ENCODE measurements around the gene IDE. TPM values are rescaled to one million over a fixed set of nuclear protein-coding genes. Genes with fewer than 3 reads are reported as not detected.
A peak's percentile ranks its signal among the peaks of the same experiment; 100 is the strongest.

Gene IDE
- total and polyA plus RNA-seq, 9 of the 15 experiments (the other 6 are each of a cell fraction or from before 2014, with no cell fraction given): 10.2 to 50.6 (median 33.2) TPM

DNA sequence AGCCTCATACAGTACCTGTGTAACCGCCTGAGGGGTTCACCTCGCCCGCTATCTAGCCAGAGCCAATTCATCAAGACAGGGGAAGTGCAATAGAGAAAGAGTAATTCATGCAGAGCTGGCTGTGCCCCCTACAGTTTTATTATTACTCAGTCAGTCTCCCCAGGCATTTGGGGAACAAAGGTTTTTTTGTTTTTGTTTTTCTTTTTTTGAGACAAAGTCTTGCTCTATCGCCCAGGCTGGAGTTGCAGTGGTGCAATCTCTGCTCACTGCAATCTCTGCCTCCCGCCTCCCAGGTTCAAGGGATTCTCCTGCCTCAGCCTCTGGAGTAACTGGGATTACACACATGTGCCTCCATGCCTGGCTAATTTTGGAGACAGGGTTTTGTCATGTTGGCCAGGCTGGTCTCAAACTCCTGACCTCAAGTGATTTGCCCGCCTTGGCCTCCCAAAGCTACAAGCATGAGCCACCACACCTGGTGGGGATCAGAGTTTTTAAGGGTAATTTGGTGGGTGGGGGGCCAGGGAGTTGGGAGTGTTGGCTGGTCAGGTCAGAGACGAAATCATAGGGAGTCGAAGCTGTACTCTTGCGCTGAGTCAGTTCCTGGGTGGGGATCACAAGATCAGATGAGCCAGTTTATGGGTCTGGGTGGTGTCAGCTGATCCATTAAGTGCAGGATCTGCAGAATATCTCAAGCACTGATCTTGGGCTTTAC, 166.4 kb downstream of the IDE start (continued):
- TF ChIP-seq RBM25 (IDR thresholded peaks at IDR 0.05; ENCODE audit: low read depth, low read length, severe bottlenecking) (no peak), TGIF2 (CRISPR knock-in tag; IDR thresholded peaks at IDR 0.05) (no peak), THRAP3 (IDR thresholded peaks at IDR 0.05; ENCODE audit: borderline replicate concordance) (no peak), SLC30A9 (CRISPR knock-in tag; IDR thresholded peaks at IDR 0.05) (no peak), HDAC2 (IDR thresholded peaks at IDR 0.05) (no peak), ILK (tag; IDR thresholded peaks at IDR 0.05; ENCODE audit: borderline replicate concordance, low read depth) (no peak), ZNF311 (CRISPR knock-in tag; IDR thresholded peaks at IDR 0.05) (no peak), KLF13 (tag; IDR thresholded peaks at IDR 0.05; ENCODE audit: borderline replicate concordance, low read depth) (no peak), EP300 (IDR thresholded peaks at IDR 0.05; ENCODE audit: low read length) (peak; percentile 73), CCAR2 (IDR thresholded peaks at IDR 0.05; ENCODE audit: low read depth, low read length) (no peak), THAP12 (CRISPR knock-in tag; IDR thresholded peaks at IDR 0.05) (no peak), ZBTB17 (CRISPR knock-in tag; IDR thresholded peaks at IDR 0.05) (no peak)
- TF ChIP-seq, protein P1, sequence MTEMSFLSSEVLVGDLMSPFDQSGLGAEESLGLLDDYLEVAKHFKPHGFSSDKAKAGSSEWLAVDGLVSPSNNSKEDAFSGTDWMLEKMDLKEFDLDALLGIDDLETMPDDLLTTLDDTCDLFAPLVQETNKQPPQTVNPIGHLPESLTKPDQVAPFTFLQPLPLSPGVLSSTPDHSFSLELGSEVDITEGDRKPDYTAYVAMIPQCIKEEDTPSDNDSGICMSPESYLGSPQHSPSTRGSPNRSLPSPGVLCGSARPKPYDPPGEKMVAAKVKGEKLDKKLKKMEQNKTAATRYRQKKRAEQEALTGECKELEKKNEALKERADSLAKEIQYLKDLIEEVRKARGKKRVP (CRISPR knock-in tag; IDR thresholded peaks at IDR 0.05): 0 out of 2 replicates have a peak, but pooled peaks have one; percentile 9
- TF ChIP-seq, protein P2, sequence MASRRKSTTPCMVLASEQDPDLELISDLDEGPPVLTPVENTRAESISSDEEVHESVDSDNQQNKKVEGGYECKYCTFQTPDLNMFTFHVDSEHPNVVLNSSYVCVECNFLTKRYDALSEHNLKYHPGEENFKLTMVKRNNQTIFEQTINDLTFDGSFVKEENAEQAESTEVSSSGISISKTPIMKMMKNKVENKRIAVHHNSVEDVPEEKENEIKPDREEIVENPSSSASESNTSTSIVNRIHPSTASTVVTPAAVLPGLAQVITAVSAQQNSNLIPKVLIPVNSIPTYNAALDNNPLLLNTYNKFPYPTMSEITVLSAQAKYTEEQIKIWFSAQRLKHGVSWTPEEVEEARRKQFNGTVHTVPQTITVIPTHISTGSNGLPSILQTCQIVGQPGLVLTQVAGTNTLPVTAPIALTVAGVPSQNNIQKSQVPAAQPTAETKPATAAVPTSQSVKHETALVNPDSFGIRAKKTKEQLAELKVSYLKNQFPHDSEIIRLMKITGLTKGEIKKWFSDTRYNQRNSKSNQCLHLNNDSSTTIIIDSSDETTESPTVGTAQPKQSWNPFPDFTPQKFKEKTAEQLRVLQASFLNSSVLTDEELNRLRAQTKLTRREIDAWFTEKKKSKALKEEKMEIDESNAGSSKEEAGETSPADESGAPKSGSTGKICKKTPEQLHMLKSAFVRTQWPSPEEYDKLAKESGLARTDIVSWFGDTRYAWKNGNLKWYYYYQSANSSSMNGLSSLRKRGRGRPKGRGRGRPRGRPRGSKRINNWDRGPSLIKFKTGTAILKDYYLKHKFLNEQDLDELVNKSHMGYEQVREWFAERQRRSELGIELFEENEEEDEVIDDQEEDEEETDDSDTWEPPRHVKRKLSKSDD (conservative IDR thresholded peaks at IDR 0.05; ENCODE audit: low read length): no peak
- TF ChIP-seq, protein P3, sequence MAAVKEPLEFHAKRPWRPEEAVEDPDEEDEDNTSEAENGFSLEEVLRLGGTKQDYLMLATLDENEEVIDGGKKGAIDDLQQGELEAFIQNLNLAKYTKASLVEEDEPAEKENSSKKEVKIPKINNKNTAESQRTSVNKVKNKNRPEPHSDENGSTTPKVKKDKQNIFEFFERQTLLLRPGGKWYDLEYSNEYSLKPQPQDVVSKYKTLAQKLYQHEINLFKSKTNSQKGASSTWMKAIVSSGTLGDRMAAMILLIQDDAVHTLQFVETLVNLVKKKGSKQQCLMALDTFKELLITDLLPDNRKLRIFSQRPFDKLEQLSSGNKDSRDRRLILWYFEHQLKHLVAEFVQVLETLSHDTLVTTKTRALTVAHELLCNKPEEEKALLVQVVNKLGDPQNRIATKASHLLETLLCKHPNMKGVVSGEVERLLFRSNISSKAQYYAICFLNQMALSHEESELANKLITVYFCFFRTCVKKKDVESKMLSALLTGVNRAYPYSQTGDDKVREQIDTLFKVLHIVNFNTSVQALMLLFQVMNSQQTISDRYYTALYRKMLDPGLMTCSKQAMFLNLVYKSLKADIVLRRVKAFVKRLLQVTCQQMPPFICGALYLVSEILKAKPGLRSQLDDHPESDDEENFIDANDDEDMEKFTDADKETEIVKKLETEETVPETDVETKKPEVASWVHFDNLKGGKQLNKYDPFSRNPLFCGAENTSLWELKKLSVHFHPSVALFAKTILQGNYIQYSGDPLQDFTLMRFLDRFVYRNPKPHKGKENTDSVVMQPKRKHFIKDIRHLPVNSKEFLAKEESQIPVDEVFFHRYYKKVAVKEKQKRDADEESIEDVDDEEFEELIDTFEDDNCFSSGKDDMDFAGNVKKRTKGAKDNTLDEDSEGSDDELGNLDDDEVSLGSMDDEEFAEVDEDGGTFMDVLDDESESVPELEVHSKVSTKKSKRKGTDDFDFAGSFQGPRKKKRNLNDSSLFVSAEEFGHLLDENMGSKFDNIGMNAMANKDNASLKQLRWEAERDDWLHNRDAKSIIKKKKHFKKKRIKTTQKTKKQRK (IDR thresholded peaks at IDR 0.05; ENCODE audit: borderline replicate concordance, low read depth, low read length): no peak
- TF ChIP-seq, protein P4, sequence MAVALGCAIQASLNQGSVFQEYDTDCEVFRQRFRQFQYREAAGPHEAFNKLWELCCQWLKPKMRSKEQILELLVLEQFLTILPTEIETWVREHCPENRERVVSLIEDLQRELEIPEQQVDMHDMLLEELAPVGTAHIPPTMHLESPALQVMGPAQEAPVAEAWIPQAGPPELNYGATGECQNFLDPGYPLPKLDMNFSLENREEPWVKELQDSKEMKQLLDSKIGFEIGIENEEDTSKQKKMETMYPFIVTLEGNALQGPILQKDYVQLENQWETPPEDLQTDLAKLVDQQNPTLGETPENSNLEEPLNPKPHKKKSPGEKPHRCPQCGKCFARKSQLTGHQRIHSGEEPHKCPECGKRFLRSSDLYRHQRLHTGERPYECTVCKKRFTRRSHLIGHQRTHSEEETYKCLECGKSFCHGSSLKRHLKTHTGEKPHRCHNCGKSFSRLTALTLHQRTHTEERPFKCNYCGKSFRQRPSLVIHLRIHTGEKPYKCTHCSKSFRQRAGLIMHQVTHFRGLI (CRISPR knock-in tag; IDR thresholded peaks at IDR 0.05): 0 out of 2 replicates have a peak, but pooled peaks have one; percentile 11

Data from K562 (cell line).